ENCODE measurements around the gene TNK2.
"Not testable (repeated sequence)": the region's sequence is repeated elsewhere in the genome, so short reads cannot be mapped to it uniquely, and the experiment has no call there.

TNK2 gene

DNA sequence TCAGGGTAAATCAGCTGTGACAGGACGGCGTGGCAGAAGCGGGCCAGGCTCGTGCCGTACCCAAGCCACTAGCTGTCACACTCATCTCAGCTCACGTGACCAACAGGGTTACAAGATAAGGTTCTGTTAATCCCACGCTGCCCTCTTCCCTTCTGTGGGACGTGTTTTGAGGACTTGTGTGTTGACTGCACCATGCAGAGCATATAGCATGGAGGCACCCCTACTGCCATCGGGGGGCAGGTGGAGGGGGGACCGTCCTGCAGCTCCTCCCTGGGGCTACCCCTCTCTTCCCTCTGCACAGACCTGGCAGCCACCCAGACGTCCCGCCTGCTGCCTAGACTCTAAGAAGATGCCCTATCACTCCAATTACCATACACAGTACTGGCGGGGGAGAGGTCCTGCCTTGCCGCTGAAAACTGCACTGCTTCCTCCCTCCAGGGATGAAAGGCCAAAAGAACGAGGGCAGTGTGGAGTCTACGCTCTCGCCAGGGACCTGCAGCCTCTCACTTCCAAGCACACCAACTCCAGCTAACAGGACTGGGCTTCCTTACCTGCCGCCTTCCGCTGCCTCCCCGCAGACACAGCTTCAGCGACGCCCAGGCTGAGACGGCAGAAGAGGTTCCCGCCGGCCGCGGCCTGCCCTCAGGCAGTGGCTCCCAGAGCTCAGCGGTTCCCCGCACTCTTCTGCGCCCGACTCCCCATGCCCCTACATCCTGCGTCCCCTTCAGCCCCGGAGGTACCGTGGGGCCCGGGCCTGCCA, at the start of gene TNK2:
TSS of gene TNK2 (minus strand) at position 618 of the 760 bp plus-strand sequence. CDS start 19,963 bp downstream, outside the sequence.
- DNase-seq (ENCODE audit: low read depth in 2 of 2), result no peak

- DNase-seq (ENCODE audit: low read depth in 2 of 2), result no peak
Observed at GRCh38 chr3:195956577-195956976, 48.2 kb upstream of the TNK2 start.

DNA sequence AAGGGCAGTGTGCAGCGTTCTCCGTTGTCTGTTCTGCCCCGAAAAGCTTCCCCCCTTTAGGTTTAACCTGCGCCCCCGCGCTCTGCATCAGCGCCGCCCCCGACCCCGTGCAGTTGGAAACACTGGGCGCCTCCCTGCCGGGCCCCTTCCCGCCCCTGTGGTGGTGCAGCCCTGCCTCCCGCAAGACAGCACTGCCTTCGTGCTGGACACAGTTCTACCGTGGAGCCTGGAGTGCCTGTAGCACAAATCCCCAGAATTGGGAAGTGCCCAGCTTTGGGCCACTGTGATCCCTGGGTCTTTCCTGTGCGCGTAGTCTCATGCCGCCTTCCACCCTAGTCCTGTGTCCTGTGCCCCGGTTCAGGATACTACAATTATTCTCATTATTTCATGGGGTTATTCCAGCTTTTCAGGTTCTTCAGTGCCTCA, 47.1 kb upstream of the TNK2 start:
- DNase-seq (ENCODE audit: low read depth in 2 of 2), result peak; percentile 30 to 55

DNA sequence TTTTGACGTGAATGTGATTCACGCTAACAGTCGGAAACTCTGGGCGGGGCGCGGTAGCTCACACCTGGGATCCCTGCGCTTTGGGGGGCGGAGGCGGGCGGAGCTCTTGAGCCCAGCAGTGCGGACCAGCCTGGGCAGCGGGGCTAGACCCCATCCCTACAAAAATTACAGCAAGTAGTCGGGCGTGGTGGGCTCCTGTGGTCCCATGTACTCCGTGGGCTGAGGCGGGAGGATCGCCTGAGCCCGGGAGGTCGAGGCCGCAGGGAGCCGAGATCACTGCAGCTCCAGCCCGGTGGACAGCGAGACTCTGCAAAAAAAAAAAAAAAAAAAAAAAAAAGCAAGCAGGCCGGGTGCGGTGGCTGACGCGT, 46.4 kb upstream of the TNK2 start:
- DNase-seq (ENCODE audit: low read depth in 2 of 2), result peak; percentile 26 to 41

DNA sequence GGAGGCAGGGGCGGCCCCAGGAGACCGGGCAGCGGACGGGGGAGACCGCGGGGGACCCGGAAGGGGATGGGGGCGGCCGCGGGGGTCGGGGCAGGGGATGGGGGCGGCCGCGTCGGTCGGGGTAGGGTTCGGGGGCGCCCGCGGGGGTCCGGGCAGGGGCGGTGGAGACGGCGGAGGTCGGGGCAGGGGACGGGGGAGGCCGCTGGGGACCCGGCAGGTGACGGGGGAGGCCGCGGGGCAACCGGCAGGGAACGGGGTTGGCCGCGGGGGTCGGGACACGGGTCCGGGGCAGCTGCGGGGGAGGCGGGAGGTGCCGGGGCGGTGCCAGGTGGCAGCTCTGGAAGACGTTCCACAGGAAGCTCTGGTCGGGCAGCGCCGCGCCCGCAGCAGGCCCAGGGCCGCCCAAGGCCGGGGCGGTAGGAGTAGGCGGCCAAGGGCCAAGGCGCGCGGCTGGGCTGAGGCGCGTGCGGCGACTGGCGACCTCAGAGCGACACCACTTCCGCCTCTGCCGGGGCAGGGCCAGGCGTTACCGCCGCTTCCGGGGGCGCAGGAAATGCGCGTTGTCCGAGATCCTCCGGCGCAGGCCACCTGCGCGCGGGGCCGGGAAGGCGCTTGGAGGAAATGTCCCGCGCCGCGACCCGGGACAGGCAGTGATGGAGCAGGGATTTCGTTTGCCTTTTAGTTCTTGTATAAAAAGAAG, 45.9 kb upstream of the TNK2 start:
- DNase-seq (ENCODE audit: low read depth in 2 of 2), result peak; percentile 52 to 71

GRCh38 chr3:195952590-195952989, 44.2 kb upstream of the TNK2 start:
- DNase-seq (ENCODE audit: low read depth in 2 of 2), result not testable (repeated sequence)

DNA sequence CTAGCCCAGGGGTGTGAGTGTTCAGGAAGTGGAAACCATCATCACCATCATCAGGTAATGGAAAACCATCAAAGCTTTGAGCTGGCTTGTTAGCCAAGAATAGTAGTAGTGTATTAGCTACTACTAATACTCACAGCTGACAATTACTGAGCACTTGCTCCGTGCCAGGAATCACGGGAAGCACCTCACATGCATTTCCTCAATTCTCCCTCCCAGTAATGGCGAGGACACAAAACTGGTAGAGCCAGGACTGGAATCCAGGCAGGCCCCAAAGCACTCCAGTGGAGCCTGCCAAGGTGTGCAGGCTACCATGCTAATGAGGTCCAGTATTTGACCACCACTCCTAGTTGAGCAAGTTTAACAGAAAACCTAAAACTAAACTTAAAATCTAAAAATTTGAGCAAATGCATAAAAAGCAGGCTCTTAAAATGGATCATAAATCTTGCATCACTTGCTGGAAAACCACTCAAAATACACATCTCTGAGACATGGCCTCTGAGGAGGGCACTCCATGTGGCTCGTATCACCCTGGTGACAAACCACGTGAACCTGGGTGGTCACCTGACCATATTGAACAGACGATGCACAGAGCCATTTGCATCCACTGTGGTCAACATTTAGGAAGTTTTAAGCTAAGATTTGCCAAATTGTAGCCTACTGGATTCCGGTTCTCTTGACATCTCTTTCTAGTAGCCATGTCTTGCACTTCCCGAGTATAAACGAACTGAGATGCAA, 43.3 kb upstream of the TNK2 start:
- not testable (repeated sequence) for DNase-seq (ENCODE audit: low read depth in 2 of 2)

- not testable (repeated sequence) for DNase-seq (ENCODE audit: low read depth in 2 of 2)
Observed at GRCh38 chr3:195950731-195951130, 42.4 kb upstream of the TNK2 start.

GRCh38 chr3:195950164-195950563, 41.8 kb upstream of the TNK2 start:
- DNase-seq (ENCODE audit: low read depth in 2 of 2), result not testable (repeated sequence)

DNA sequence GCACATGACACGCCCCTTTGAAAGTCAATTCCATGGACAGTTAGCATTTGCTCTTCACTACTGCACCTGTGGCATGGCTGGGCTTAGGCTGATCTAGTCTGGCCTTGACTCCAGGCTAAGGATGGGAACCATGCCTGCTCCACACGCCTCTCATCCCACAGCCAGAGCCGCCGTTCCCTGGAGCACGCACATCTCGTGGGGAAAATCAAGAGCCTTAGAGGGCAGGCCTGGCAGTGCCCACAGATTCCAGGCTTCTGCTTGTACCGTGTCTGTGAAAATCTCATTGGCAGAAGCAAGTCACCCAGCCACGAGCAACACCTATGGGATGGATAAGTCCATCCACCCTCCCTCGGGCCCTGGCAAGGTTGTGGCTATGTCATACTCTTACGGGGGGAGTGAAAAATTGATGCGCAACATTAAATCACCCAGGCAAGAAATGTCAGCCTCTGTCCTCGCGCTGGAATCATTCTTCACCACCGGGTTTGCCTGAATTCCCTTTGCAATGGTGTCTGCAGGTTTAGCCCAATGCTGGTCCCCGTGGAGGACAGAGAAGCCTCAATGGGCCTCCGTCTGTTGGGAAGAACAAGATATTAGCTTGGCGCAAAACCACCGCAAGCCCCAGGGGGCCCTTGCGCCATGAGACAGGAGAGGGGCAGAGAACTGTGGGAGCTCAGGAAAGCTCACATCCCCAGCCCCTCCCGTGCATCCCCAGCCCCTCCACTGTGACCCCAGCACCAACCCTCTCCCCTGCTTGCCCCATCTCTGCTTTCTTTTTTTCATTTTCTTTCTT, 38.8 kb upstream of the TNK2 start:
- not testable (repeated sequence) for DNase-seq (ENCODE audit: low read depth in 2 of 2)

- not testable (repeated sequence) for DNase-seq (ENCODE audit: low read depth in 2 of 2)
Observed at GRCh38 chr3:195941265-195941815, 33.0 kb upstream of the TNK2 start.

- not testable (repeated sequence) for DNase-seq (ENCODE audit: low read depth in 2 of 2)
Observed at GRCh38 chr3:195940806-195941205, 32.5 kb upstream of the TNK2 start.

GRCh38 chr3:195939526-195940470, 31.4 kb upstream of the TNK2 start:
- not testable (repeated sequence) for DNase-seq (ENCODE audit: low read depth in 2 of 2)

DNA sequence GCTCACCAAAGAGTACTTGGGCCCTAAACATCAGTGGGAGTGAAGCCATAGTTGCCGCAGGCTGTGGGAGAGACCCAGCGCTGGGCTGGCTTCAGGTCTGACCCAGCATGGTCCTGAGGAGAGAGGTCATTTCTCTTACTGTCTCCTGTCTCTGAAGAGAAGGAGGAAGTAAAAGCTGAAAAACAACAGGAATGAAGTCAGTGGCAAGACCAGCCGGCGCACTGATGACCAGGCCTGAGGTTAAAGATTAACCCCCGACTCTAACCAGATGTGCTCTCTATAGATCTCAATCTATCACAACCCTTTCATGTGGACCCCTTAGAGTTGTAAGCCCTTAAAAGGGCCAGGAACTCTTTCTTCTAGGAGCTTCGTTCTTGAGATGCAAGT, 24.7 kb upstream of the TNK2 start:
- DNase-seq (ENCODE audit: low read depth in 2 of 2), result not testable (repeated sequence)

DNA sequence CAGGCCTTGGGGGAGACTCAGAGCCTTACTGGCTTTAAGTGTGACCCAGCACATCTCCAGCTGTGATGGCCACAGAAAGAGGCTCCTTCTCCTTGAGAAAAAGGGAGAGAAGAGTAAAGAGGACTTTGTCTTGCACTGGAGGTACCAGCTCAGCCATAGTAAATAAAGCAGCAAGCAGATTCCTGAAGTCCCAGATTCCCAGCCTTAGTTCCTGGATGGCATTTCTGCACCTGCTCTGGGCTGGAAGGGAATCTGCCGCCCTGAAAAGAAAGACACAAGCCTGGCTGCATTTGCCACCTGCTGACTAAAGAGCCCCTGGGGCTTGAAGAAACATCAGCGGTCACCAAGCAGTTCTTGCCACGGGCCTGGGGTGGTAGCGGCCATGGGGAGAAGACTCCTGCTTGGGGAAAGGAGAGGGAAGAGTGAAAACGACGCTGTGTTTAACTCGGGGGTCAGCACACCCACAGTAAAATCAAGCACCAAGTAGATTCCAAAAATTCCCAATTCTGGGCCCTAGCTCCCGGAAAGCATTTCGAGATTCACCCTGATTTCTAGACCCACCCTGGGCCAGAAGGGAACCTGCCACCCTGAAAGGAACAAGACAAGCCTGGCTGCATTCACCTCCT, 24.2 kb upstream of the TNK2 start:
- DNase-seq (ENCODE audit: low read depth in 2 of 2), result no peak

- no peak for DNase-seq (ENCODE audit: low read depth in 2 of 2)
Observed at GRCh38 chr3:195931582-195932273, 23.4 kb upstream of the TNK2 start.

DNA sequence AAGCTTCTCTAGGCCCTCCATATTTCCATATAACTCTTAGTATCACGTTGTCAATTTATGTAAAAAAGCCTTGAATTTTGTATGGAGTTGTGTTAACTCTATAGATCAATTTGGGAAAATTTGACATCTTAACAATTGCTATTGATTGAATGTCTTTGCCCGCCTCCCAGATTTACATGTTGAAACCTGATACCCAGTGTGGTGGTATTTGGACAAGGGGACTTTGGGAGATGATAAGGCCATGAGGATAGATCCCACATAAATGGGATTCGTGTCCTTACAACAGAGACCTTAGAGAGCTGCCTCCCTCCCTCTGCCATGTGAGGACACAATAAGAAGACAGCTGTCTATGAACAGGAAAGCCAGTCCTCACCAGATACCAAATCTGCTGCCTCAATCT, 21.1 kb upstream of the TNK2 start:
- DNase-seq (ENCODE audit: low read depth in 2 of 2), result no peak

DNA sequence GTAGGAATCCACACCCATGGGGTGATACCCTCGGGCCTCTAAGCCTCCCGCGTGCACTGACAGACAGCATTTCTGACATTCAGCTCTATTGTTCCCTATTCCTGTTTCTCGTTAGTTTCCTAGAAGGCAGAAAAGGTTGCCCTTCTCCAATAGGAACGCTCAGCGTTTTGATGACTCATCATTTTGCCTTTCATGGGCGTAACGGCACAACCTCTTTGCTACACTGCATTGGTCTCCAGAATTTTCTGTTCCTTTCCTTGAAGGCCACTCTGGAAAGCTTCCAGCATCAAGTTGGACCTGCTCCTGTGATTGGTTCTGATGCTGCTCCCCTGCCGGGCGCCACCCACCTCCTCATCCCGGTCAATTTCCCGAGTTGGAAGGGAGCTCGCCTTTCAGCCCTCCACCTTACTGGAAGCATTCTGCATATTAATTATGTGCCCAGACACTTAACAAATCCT, 13.0 kb upstream of the TNK2 start:
- no peak for DNase-seq (ENCODE audit: low read depth in 2 of 2)

GRCh38 chr3:195918176-195918575, 9.8 kb upstream of the TNK2 start:
- no peak for DNase-seq (ENCODE audit: low read depth in 2 of 2)
